Esophagus (tissue), 2 donors: ENCODE data around the gene ERF. TPM values are rescaled to one million over a fixed set of nuclear protein-coding genes. Genes with fewer than 3 reads are reported as not detected.

ENCODE experiments used
- H3K27ac ChIP-seq, 2 donors: one replicate each; pipeline ENCODE4 v1.5.1; 2013; ENCODE audit warnings: low read depth in 2 of 2, mild to moderate bottlenecking in 2 of 2, inconsistent platforms in 1 of 2, low read length in 1 of 2, moderate library complexity in 1 of 2
- H3K27me3 ChIP-seq, 2 donors: one replicate each; pipeline ENCODE4 v1.6.1; 2013; ENCODE audit warnings: low read length in 2 of 2, control low read depth in 1 of 2, mild to moderate bottlenecking in 1 of 2; ENCODE audit not compliant: insufficient read depth in 2 of 2, control insufficient read depth in 1 of 2
- H3K36me3 ChIP-seq, 2 donors: one replicate each; pipeline ENCODE4 v1.6.1; 2013; ENCODE audit warnings: low read length in 1 of 2; ENCODE audit not compliant: control insufficient read depth in 2 of 2, insufficient read depth in 2 of 2
- H3K4me1 ChIP-seq, 2 donors: one replicate each; pipeline ENCODE4 v1.6.1; 2013; ENCODE audit warnings: low read length in 1 of 2; ENCODE audit not compliant: control insufficient read depth in 2 of 2, insufficient read depth in 2 of 2
- H3K4me3 ChIP-seq, 2 donors: one replicate each; pipeline ENCODE4 v1.5.1; 2013; ENCODE audit warnings: low read length in 2 of 2, mild to moderate bottlenecking in 2 of 2, low read depth in 1 of 2, moderate library complexity in 1 of 2
- H3K9me3 ChIP-seq, 2 donors: one replicate each; pipeline ENCODE4 v1.6.1; 2013; ENCODE audit warnings: mild to moderate bottlenecking in 2 of 2, low read depth in 1 of 2, low read length in 1 of 2, moderate library complexity in 1 of 2; ENCODE audit not compliant: control insufficient read depth in 2 of 2, insufficient read depth in 1 of 2
- WGBS, 2 donors: extraction: QIAGEN DNeasy Blood & Tissue Kit; methylation state at CpG; one replicate each; pipeline ENCODE4 v1.1.7; 2013; 5-methylcytosine and 5-hydroxymethylcytosine counted together
- polyA plus RNA-seq, 2 donors: library from polyadenylated mRNA; stranded (reverse); fragments of 200-250 nt; gene quantifications; one replicate each; pipeline ENCODE4 v1.2.3, GENCODE V29; 2013
- donor health status: healthy with polysubstance abuse.
- donor health status: Bipolar disorder and iron deficiency.

Gene ERF
- polyA plus RNA-seq, 2 donors = 19.5 to 29.6 TPM

DNA sequence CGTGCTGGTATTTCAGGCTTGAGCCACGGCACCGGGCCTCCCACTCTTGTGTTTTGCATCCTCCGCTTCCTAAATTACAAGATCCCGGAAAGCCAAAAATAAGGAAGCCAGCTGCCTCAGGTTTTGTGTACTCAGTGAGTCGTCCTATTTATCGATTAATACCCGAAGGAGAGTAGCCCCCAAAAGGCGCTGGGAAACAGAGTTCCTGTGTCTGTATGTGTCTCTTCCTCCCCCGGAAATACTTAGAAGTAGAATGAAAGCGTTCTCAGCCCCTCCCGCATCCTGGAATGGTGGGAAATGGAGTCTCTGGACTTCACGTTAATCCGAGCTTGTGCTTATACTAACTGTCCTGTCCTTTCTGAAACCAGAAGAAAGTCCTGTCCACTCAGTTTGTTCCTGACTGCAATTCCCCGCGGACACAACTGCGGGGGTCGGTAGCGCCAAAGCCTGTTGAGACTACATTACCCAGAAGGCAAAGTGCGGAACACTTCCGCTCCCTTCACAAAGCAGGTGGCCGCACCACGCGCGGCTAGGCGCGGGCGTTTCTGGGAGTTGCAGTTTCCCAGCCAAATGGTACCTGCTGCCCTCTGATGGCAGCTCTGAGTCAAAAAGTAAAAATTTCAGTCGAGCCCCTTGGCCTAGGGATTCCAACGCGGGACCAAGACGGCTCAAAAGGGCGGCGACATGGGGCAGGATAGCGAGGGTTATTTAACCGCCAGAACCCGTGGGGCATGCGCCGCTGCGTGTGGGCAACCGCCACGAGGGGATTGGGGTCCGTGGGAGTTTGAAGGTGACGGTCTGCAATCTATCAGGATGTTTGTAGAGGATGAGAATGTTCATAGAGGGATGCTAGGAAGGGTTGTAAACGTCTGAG, 10.3 kb downstream of the ERF start:
- Histone ChIP-seq H3K4me1 (peaks cover 0 to 5% of the 10 kb centered on the region in 2 donors), H3K27ac (peak overlapping the region; percentile 95 to 96), H3K9me3 (no peaks in the 10 kb centered on the region), H3K4me3 (peak overlapping the region; percentile 46 to 96), H3K27me3 (no peaks in the 10 kb centered on the region), H3K36me3 (peaks cover 0 to 10% of the 10 kb centered on the region in 2 donors)
- 2% methylated on average over 45 of the region's 45 CpGs for WGBS, 2 donors

DNA sequence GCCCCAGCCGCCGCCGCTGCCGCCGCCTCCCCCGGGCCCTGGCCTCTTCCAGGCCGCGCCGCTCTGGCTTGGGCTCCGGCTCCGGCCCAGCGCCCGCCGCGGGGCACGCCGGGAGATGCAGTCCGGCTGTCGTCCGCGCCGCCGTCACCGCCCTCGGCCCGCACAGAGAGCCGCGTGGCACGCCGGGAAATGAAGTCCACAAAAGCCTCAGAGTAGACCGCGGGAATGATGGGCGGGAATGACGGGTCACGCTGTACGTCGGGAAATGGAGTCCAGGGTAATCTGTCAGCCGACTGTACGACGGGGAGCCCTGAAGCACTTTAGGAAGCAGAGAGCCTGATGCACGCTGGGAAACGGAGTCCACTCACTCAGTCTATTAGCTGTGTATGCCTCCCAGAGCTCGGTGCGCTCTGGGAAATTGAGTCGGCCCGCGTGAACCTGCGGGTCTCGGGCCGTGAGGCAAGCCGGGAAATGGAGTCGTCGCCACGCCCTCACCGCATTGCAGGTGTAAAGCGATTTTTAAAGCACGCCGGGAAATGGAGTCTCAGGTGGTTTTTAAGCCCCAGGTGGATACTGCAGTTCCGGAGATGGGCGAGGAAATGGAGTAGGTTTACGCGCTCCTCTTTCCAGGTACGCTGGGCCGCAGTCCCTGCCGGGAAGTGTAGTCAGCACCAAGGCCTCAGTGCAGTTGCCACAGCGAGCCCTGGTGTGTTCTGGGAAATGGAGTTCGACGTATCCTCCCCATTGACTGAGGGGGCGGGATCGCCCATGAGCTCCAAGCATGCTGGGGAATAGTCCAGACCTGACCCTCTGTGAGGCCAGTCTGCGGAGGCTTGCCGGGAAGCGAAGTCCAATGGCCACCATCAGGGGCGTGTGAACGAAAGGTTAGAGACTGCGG, 12.2 kb downstream of the ERF start, which contains the start of gene GSK3A:
Gene GSK3A, minus strand, starts transcription at position 91 of the 898 bp plus-strand sequence. CDS start 137 bp downstream, outside the sequence.
- 0 to 1% methylated on average over 64 to 76 of the region's 76 CpGs for WGBS, 2 donors
- Histone ChIP-seq H3K4me1 (peaks cover 0 to 5% of the 10 kb centered on the region in 2 donors), H3K4me3 (peak within 1 kb of the TSS; percentile 56 to 96)

DNA sequence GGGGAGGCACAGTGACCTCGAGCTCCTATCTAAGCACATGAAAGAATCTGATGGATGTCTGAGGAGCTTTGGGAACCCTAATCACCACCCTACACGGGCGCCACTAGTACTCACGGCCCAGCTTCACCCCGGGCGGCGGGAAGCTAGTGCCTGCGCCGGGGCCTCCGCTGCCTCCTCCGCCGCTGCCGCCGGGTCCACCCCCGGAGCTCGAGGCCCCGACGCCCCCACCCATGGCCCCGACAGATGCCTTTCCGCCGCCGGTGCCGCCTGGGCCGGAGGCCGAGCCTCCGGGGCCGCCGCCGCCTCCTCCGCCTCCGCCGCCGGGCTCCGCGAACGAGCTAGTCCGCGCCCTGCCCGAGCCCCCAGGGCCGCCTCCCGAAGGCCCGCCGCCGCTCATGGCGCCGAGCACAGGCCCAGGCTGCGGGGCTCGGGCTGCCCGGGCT, 12.8 kb downstream of the ERF start:
- Histone ChIP-seq H3K9me3 (no peaks in the 10 kb centered on the region), H3K27me3 (no peaks in the 10 kb centered on the region), H3K4me3 (peak overlapping the region; percentile 56 to 96), H3K36me3 (peaks cover 0 to 3% of the 10 kb centered on the region in 2 donors), H3K27ac (peak overlapping the region; percentile 87 to 95), H3K4me1 (peaks cover 0 to 5% of the 10 kb centered on the region in 2 donors)
- 0% methylated on average over 36 to 49 of the region's 49 CpGs for WGBS, 2 donors

More for the DNA sequence above, 12.2 kb downstream of the ERF start, which contains the start of gene GSK3A:
- H3K27me3 ChIP-seq = no peaks in the 10 kb centered on the region
- peak within 1 kb of the TSS; percentile 95 to 96 for H3K27ac ChIP-seq
- no peaks in the 10 kb centered on the region for H3K9me3 ChIP-seq
- H3K36me3 ChIP-seq = peaks cover 0 to 3% of the 10 kb centered on the region in 2 donors

DNA sequence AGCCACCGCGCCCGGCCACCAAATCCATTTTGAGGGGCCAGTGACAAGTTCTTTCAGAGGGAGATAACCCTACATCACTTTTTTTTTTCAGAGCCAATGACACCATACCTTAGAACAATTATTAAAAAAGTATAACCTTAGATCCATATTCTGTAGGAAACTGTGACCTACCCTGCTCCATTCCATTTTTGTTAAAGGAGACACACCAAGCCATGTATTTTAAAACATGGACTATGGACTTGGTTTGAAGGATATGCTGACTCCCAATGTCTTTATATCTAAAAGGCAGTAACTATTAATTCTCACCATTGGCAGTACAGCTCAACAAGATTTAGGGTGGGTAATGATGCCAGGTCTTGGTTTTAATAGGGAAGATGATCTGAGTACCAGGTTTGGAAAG, 13.6 kb downstream of the ERF start:
- peaks cover 0 to 5% of the 10 kb centered on the region in 2 donors for H3K4me1 ChIP-seq
- H3K27me3 ChIP-seq = no peaks in the 10 kb centered on the region
- H3K4me3 ChIP-seq = peak overlapping the region in 1 of 2 donors; percentile 96
- peaks cover 7% of the 10 kb centered on the region in 2 donors for H3K36me3 ChIP-seq
- WGBS, 2 donors = 97 to 98% methylated on average over 3 of the region's 3 CpGs
- no peaks in the 10 kb centered on the region for H3K9me3 ChIP-seq
- no peak overlapping the region for H3K27ac ChIP-seq

DNA sequence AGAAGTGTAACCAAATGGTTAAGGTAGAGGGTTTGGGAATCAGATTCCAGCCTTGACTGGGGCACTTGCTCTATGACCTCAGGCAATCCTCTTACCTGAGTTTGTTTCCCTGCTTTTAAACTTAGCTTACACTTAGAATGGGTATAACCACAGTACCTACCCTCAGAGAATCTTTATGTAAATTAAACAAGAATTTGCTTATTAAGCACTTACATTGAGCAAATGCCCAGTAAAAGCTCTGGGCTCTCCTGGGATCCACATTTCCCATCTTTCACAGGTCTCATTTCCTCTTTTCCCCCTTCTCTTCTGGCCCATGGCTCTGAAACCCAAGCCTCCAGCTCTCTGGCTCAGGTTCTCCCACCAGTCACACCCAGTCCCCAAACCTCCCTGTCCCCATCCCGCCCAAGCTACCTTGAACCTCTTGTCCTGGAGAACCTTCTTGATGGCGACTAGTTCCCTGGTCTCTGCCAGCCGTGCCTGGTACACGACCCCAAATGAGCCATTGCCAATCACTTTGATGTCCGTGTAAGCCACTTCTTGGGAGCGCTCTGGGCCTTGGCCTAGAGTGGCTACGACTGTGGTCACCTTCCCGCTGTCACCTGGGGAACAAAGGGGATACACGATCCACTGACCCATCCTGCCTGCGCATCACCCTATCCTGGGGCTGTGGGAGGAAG, 15.2 kb downstream of the ERF start:
- no peak overlapping the region for H3K4me3 ChIP-seq
- no peaks in the 10 kb centered on the region for H3K9me3 ChIP-seq
- no peak overlapping the region for H3K27ac ChIP-seq
- H3K4me1 ChIP-seq = peaks cover 0 to 3% of the 10 kb centered on the region in 2 donors
- H3K36me3 ChIP-seq = peaks cover 11 to 20% of the 10 kb centered on the region in 2 donors
- 85 to 86% methylated on average over 10 of the region's 10 CpGs for WGBS, 2 donors
- no peaks in the 10 kb centered on the region for H3K27me3 ChIP-seq

DNA sequence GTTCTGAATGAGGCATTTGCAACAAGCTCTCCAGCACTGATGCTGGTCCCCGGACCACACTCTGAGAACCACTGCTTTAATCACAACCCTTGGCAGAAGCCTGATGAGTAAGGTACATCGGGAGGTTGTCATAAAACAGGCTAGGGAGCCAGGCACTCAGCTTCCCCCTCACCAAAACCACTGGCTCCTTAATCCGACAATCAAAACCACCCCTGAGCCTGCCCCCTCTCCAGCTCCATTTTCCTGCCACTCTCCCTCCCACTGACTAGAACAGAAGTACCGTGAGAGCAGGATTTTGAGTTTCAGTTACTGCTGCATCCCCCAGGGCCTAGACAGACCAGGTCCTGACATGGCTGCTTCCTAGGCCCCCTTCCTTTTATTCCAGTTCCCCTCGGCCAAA, 19.7 kb downstream of the ERF start:
- WGBS, 2 donors = 85 to 94% methylated on average over 5 of the region's 5 CpGs
- no peaks in the 10 kb centered on the region for H3K9me3 ChIP-seq
- H3K4me1 ChIP-seq = peaks cover 3 to 4% of the 10 kb centered on the region in 2 donors
- no peaks in the 10 kb centered on the region for H3K27me3 ChIP-seq
- H3K27ac ChIP-seq = no peak overlapping the region
- peaks cover 31 to 45% of the 10 kb centered on the region in 2 donors for H3K36me3 ChIP-seq
- H3K4me3 ChIP-seq = no peak overlapping the region

DNA sequence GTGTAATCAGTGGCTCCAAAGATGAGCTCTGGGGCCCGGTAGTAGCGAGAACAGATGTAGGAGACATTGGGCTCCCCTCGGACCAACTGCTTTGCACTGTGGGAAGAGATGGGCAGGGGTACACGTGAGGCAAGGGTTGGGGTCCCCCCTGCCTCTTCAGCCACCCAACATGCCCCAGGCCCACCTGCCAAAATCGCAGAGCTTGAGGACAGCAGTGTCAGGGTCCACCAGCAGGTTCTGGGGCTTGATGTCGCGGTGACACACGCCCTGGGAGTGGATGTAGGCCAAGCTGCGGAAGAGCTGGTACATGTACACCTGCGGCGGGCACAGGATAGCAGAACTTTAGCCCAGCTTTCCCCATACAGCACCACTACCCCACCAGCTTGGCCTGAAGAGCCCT, 20.6 kb downstream of the ERF start:
- Histone ChIP-seq H3K36me3 (peaks cover 36 to 50% of the 10 kb centered on the region in 2 donors), H3K4me3 (no peak overlapping the region), H3K9me3 (no peaks in the 10 kb centered on the region), H3K27me3 (no peaks in the 10 kb centered on the region), H3K4me1 (peaks cover 0 to 4% of the 10 kb centered on the region in 2 donors), H3K27ac (no peak overlapping the region)
- 94% methylated on average over 11 of the region's 11 CpGs for WGBS, 2 donors

DNA sequence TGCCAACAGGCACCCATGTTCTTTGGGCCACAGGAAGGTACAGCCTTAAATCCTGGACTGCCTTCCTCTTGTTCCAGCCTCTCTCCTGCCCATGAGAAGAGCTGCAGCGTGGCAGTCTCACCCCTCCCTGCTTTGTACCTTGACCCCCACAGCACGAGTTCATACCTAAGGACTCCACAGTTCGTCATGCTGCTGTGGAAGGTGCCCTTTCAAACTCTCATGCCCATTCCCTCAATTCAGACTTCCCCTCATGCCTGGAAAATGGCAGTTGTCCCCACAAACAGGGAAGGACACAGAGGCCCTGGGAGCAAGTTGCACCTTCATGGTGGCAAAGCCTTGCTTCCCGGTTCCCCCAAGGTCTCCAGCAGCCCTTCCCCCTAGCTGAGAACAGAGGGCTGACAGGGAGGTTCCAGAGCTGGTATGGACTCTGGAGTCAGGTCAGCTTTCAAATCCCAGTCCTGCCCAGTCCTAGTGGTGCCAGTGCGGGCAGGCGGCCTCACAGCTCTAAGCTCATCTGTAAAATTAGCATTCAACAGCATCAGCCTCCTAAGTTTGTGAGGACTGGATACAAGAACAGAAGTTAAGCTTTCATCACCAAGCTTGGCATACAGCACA, 21.1 kb downstream of the ERF start:
- no peak overlapping the region for H3K4me3 ChIP-seq
- WGBS, 2 donors = 80 to 89% methylated on average over 6 of the region's 6 CpGs
- H3K27me3 ChIP-seq = no peaks in the 10 kb centered on the region
- no peak overlapping the region for H3K27ac ChIP-seq
- H3K36me3 ChIP-seq = peaks cover 36 to 55% of the 10 kb centered on the region in 2 donors
- peaks cover 0 to 4% of the 10 kb centered on the region in 2 donors for H3K4me1 ChIP-seq
- H3K9me3 ChIP-seq = no peaks in the 10 kb centered on the region
